ENCODE results near the gene PALLD. TPM values are rescaled to one million over a fixed set of nuclear protein-coding genes. Genes with fewer than 3 reads are reported as not detected.

PALLD gene
- total RNA-seq, 1 experiment from 2014 or later = 166 TPM

DNA sequence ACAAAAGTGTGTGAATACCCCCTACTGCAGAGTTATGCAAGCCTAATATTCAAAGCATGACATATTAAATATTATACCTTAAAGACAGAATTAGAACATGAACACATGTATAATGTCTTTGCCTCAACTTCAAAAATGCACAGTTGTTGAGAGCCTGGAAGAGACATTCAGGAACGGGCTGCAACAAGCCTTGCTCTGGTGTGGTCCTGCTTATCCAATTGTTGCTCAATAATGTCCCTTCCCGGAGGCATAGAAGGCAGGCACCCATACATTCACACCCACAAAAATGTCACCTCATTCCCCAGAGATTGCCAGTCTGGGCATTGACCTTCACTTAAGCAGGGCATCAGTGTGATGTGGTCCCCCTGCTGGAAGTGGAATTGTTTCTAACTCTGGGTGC is 274.4 kb downstream of the PALLD start (continued):
- TF ChIP-seq, protein P1, sequence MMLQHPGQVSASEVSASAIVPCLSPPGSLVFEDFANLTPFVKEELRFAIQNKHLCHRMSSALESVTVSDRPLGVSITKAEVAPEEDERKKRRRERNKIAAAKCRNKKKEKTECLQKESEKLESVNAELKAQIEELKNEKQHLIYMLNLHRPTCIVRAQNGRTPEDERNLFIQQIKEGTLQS (IDR thresholded peaks at IDR 0.05) = no peak

DNA sequence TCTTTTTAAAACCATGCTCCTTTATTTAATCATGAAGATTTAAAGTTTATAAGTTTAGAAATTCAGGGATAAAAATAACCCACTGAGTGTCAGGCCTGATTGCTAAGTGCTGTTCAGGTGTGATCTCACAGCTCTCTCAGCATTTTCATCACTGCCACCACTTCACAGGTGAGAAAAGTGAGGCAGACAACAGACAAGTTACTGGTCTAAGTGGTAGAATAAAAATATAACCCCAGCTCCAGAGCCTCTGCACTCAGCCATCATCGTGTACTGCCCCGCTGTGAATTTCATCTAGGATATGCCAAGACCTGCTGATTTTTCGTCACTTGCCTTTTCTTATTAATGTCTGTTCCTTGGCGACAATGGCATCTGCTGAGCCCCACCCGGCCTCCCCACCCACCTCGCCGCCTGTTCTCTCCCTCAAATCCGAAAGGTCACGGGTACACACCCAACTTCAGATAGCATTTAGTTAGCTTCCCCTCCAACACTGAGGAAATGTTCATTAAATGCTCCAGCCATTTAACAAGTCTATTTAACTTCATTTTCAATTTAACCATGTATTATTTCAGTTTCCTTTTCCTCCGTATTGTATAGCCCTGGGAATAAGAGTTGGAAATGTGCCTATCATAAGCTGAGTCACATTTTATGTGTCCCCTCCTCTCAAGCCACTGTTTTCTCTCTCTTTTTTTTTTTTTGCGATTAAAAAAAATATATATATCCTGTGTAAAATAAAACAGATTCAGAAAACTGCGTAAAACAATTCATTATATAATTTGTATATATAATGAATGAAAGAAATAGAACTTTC is 276.7 kb downstream of the PALLD start:
- Histone ChIP-seq H3K4me1 (ENCODE audit: control insufficient read depth in 1 of 2, insufficient read depth in 2 of 2, low read length in 2 of 2) (peaks cover 0 to 13% of the 10 kb centered on the region in 2 experiments; a peak in 1 of 4 replicates), H2AFZ (ENCODE audit: low read depth, low read length, poor library complexity, severe bottlenecking) (no peak overlapping the region), H3K9me3 (ENCODE audit: control insufficient read depth in 1 of 2, insufficient read depth in 1 of 2, low read depth in 1 of 2, low read length in 2 of 2) (no peaks in the 10 kb centered on the region), H3K9me2 (ENCODE audit: insufficient read depth) (no peaks in the 10 kb centered on the region), H3K27ac (ENCODE audit: low read depth, low read length) (no peak overlapping the region), H3K4me3 (replicated peaks in 1 of 2; ENCODE audit: low read depth in 1 of 2, low read length in 2 of 2) (no peak overlapping the region), H3K4me2 (ENCODE audit: low read length) (0 out of 2 replicates have a peak overlapping the region, but pooled peaks have one; percentile 5), H3K9ac (ENCODE audit: low read length) (no peak overlapping the region), H4K20me1 (ENCODE audit: insufficient read depth) (no peaks in the 10 kb centered on the region), H3K79me2 (ENCODE audit: insufficient read depth, low read length) (no peaks in the 10 kb centered on the region), H3K27me3 (ENCODE audit: insufficient read depth, low read length) (no peaks in the 10 kb centered on the region), H3K36me3 (ENCODE audit: control insufficient read depth in 1 of 2, insufficient read depth in 2 of 2, low read length in 2 of 2) (no peaks in the 10 kb centered on the region; a peak in 1 of 4 replicates)
- intact Hi-C loops (cut with micrococcal nuclease) = no loop called here
- TF ChIP-seq YY1 (IDR thresholded peaks at IDR 0.05; ENCODE audit: extremely low read depth, insufficient replicate concordance, low read depth, low read length) = no peak
- TF ChIP-seq SP1 (IDR thresholded peaks at IDR 0.05; ENCODE audit: low read depth) = no peak
- TF ChIP-seq, protein P1 (IDR thresholded peaks at IDR 0.05) = no peak
- no peak for TF ChIP-seq FOSL1 (IDR thresholded peaks at IDR 0.05; ENCODE audit: low read depth)
- no peak for TF ChIP-seq EZH2phosphoT487 (IDR thresholded peaks at IDR 0.05; ENCODE audit: borderline replicate concordance)
- no peak for TF ChIP-seq RAD21 (IDR thresholded peaks at IDR 0.05; ENCODE audit: low read depth)
- TF ChIP-seq, protein P2, sequence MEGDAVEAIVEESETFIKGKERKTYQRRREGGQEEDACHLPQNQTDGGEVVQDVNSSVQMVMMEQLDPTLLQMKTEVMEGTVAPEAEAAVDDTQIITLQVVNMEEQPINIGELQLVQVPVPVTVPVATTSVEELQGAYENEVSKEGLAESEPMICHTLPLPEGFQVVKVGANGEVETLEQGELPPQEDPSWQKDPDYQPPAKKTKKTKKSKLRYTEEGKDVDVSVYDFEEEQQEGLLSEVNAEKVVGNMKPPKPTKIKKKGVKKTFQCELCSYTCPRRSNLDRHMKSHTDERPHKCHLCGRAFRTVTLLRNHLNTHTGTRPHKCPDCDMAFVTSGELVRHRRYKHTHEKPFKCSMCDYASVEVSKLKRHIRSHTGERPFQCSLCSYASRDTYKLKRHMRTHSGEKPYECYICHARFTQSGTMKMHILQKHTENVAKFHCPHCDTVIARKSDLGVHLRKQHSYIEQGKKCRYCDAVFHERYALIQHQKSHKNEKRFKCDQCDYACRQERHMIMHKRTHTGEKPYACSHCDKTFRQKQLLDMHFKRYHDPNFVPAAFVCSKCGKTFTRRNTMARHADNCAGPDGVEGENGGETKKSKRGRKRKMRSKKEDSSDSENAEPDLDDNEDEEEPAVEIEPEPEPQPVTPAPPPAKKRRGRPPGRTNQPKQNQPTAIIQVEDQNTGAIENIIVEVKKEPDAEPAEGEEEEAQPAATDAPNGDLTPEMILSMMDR (IDR thresholded peaks at IDR 0.05 in 2 of 3, conservative IDR thresholded peaks at IDR 0.05 in 1 of 3; ENCODE audit: borderline replicate concordance in 1 of 3, insufficient read depth in 1 of 3, low read depth in 2 of 3, low read length in 2 of 3) = no peak
- TF ChIP-seq TCF7L2 (IDR thresholded peaks at IDR 0.05; ENCODE audit: borderline replicate concordance, extremely low read depth, insufficient read depth, insufficient read length) = no peak
- TF ChIP-seq, protein P3, sequence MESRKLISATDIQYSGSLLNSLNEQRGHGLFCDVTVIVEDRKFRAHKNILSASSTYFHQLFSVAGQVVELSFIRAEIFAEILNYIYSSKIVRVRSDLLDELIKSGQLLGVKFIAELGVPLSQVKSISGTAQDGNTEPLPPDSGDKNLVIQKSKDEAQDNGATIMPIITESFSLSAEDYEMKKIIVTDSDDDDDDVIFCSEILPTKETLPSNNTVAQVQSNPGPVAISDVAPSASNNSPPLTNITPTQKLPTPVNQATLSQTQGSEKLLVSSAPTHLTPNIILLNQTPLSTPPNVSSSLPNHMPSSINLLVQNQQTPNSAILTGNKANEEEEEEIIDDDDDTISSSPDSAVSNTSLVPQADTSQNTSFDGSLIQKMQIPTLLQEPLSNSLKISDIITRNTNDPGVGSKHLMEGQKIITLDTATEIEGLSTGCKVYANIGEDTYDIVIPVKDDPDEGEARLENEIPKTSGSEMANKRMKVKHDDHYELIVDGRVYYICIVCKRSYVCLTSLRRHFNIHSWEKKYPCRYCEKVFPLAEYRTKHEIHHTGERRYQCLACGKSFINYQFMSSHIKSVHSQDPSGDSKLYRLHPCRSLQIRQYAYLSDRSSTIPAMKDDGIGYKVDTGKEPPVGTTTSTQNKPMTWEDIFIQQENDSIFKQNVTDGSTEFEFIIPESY (IDR thresholded peaks at IDR 0.05; ENCODE audit: extremely low read depth, insufficient replicate concordance, low read length) = no peak
- TF ChIP-seq CBX3 (IDR thresholded peaks at IDR 0.05; ENCODE audit: low read depth) = no peak
- no peak for TF ChIP-seq SIN3A (IDR thresholded peaks at IDR 0.05; ENCODE audit: low read depth)
- TF ChIP-seq SRF (IDR thresholded peaks at IDR 0.05; ENCODE audit: low read depth) = no peak
- TF ChIP-seq ELF1 (IDR thresholded peaks at IDR 0.05; ENCODE audit: borderline replicate concordance, low read depth) = no peak
- no peak for TF ChIP-seq CEBPB (IDR thresholded peaks at IDR 0.05; ENCODE audit: low read depth)
- no peak for TF ChIP-seq EGR1 (IDR thresholded peaks at IDR 0.05; ENCODE audit: low read depth)
- no peak for TF ChIP-seq JUND (IDR thresholded peaks at IDR 0.05)
- no peak for TF ChIP-seq POLR2A (IDR thresholded peaks at IDR 0.05; ENCODE audit: borderline replicate concordance, extremely low read depth, insufficient read depth, insufficient read length)
- no peak for TF ChIP-seq POLR2AphosphoS5 (IDR thresholded peaks at IDR 0.05; ENCODE audit: low read depth, low read length)
- TF ChIP-seq, protein P4, sequence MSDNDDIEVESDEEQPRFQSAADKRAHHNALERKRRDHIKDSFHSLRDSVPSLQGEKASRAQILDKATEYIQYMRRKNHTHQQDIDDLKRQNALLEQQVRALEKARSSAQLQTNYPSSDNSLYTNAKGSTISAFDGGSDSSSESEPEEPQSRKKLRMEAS (IDR thresholded peaks at IDR 0.05) = no peak
- TF ChIP-seq ZFX (IDR thresholded peaks at IDR 0.05) = no peak
- POLR2A ChIA-PET = no interaction called here
- no peak for DNase-seq (ENCODE audit: low read depth, low spot score)
- CTCF ChIA-PET = no interaction called here
- ATAC-seq = no peak
- RAD21 ChIA-PET (ENCODE audit: low non-redundant PET in 1 of 2, low total read pairs in 2 of 2, uncharacterized antibody in 2 of 2, unreplicated experiment in 2 of 2) = no interaction called here
- no TSS peak for BruUV-seq (replicated peaks)
